ENCODE measurements around the gene NMT2.

Gene NMT2

GRCh38 chr10:15181576-15182156, 13.2 kb upstream of the NMT2 start:
- no peak for DNase-seq (ENCODE audit: low spot score)

- DNase-seq (ENCODE audit: low spot score) = no peak
These were observed 12.2 kb upstream of the NMT2 start for GRCh38 chr10:15180736-15181135.

- DNase-seq (ENCODE audit: low spot score) = no peak
These were observed 7.8 kb upstream of the NMT2 start for GRCh38 chr10:15176269-15176668.

GRCh38 chr10:15175587-15175986, 7.1 kb upstream of the NMT2 start:
- DNase-seq (ENCODE audit: low spot score) = no peak

- DNase-seq (ENCODE audit: low spot score) = no peak
These were observed 3.9 kb upstream of the NMT2 start for GRCh38 chr10:15172306-15172840.

GRCh38 chr10:15169555-15170401, 1.3 kb upstream of the NMT2 start:
- peak; percentile 65 for DNase-seq (ENCODE audit: low spot score)

- DNase-seq (ENCODE audit: low spot score) = peak; percentile 95
These were observed 477 bp upstream of the NMT2 start for GRCh38 chr10:15168786-15169554.

DNA sequence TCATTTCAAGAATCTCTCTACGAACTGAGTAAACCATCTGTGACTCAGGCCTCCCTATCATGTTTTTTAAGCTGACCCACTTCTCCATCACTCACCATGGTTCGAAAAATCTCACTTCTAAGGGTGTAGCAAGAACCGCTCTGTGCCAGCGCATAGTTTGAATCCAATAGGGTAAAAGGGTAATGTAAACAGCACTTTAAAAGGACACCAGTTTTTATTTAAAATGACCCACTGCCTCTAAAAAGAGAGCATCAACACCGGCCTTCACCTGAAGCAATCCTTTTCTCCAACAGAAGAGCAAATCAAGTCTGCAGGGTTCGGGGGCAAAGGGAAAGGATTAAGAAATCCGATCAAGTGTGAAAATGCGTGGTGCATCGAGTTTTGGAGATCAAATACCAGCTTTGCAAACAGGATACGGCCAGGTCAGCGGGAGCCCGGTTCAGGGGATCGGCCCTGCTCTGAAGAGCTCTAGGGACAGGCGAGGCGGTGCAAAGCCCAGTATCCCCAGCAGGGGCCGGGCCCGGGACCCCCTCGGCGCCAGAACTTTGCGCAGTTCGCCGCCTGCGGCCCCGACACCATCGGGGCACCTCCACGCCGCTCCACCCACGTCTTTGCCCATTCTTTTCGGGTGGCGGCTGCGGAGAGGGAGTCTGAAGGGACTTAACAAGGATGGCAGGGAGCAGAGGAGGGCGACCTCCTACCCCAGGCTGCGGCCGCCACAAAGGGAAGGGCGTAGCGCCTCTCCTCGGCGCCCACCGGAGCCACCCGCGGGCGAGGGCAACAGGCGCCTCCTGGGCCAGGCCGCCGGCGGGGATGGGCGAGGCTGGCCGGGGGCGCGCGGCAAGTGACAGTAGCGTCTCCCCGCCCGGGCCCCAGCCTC, 842 bp downstream of the NMT2 start:
- peak; percentile 63 for DNase-seq (ENCODE audit: low spot score)

GRCh38 chr10:15166325-15166724, 2.2 kb downstream of the NMT2 start:
- no peak for DNase-seq (ENCODE audit: low spot score)

DNA sequence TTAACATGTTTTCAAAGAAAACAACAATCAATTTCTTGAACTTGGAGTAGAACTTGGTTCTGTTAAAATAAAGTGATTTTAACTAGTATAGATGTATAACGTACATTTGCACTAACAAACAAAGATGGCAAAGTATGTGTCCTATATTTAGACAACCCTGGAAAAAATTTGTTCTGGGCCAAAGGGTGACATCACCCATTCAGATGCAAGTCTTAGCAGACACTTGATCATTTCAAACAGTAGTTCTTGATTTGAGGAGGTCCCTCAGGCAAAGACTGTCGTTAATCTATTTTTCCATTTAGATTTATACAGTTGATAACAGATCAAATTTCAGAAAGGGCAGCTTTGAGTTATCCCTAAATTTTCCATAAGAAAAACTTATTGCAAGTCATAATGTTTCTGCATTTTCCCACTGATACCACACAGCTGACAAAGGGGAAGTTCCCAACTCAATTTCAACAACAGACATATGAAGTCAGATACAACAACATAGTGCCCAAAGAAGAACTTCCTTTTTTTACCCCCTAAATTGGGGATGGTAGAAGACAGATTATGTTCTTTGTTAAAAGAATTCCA, 5.2 kb downstream of the NMT2 start:
- DNase-seq (ENCODE audit: low spot score) = no peak

GRCh38 chr10:15158972-15159371, 9.5 kb downstream of the NMT2 start:
- no peak for DNase-seq (ENCODE audit: low spot score)

DNA sequence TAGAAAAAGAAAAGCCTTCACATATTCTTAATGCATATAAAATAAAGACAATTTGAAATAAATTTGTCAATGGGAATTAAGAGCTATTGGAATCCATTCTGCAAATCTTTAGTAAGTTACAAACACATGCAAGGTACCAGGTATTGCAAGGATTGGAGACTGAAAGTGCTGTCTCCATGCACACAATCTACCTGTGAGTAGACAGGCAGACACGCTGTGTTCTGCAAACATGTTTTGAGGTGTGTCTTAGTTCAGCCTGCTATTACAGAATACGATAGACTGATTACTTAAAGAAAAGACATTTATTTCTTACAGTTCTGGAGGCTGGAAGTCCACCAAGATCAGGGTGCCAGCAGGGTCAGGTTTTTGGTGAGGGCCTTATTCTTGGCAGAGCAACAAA, 10.0 kb downstream of the NMT2 start:
- DNase-seq (ENCODE audit: low spot score) = no peak

- DNase-seq (ENCODE audit: low spot score) = no peak
These were observed 12.4 kb downstream of the NMT2 start for GRCh38 chr10:15155978-15156656.

GRCh38 chr10:15152556-15152955, 15.9 kb downstream of the NMT2 start:
- DNase-seq (ENCODE audit: low spot score) = no peak

- DNase-seq (ENCODE audit: low spot score) = no peak
These were observed 17.9 kb downstream of the NMT2 start for GRCh38 chr10:15150563-15150962.

DNA sequence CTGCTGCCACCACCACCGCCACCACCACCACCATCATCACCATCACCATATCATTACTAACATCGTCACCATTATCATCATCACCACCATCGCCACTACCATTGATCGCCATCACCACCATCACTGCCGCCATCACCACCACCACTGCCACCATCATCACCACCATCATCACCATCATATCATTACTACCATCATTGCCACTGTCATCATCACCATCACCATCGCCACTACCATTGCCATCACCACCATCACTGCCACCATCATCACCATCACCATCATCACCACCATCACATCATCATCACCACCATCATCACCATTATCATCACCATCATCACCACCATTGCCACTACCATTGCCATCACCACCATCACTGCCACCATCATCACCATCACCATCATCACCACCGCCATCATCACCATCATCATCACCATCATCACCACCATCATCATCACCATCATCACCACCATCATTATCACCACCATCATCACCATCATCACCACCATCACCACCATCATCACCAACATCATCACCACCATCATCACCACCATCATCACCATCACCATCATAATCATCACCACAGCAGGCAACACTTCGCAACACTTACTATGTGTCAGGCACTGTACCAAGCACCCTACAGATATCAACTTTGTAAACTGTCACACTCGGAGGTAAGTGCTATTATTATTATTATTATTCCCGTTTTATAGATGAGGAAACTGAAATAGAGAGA, 19.3 kb downstream of the NMT2 start:
- no peak for DNase-seq (ENCODE audit: low spot score)

- no peak for DNase-seq (ENCODE audit: low spot score)
These were observed 20.7 kb downstream of the NMT2 start for GRCh38 chr10:15147594-15148392.

- no peak for DNase-seq (ENCODE audit: low spot score)
These were observed 22.1 kb downstream of the NMT2 start for GRCh38 chr10:15146366-15146765.

GRCh38 chr10:15144788-15145187, 23.7 kb downstream of the NMT2 start:
- DNase-seq (ENCODE audit: low spot score) = no peak
